H1 (cell line): ENCODE measurements around the gene ZBTB2. TPM values are rescaled to one million over a fixed set of nuclear protein-coding genes. Genes with fewer than 3 reads are reported as not detected.

ENCODE experiments used
- CTCF ChIA-PET: fragments of 300-600 bp; sonication (Branson Sonifier 250); formaldehyde crosslinking; loops from one replicate; lab custom pipeline; 2021; ENCODE audit not compliant: partially characterized antibody; lab: Charles Lee
- POLR2A ChIA-PET: fragments of 300-600 bp; sonication (Branson Sonifier 250); formaldehyde crosslinking; loops from one replicate; lab custom pipeline; 2021; ENCODE audit warnings: inconsistent platforms; ENCODE audit not compliant: partially characterized antibody; lab: Charles Lee
- DNase-seq, 2 experiments: peaks; one replicate each; pipeline versions ENCODE4 v3.0.0 to v3.0.0-alpha.2; 2010 to 2022; ENCODE audit warnings: low spot score in 2 of 2, low read depth in 1 of 2, mixed read lengths in 1 of 2
- FAIRE-seq: peaks from 2 replicates; lab custom pipeline; 2011; peaks lifted over from hg19 to GRCh38; lab: Jason Lieb, UNC
- H2AFZ ChIP-seq: 2 replicates; pipeline ENCODE4 v1.8.1; 2012; ENCODE audit warnings: low read length, inconsistent platforms
- H2AK5ac ChIP-seq: 2 replicates; pipeline ENCODE4 v1.6.1; 2013; ENCODE audit warnings: low read depth, low read length
- H2BK120ac ChIP-seq: replicated peaks from 2 replicates; pipeline ENCODE3; 2013; ENCODE audit warnings: low read depth, low read length, inconsistent platforms
- H2BK12ac ChIP-seq: 2 replicates; pipeline ENCODE4 v1.6.1; 2013; ENCODE audit warnings: low read depth, low read length
- H2BK15ac ChIP-seq: 2 replicates; pipeline ENCODE4 v1.6.1; 2013; ENCODE audit warnings: low read length
- H2BK20ac ChIP-seq: 2 replicates; pipeline ENCODE4 v1.6.1; 2013; ENCODE audit warnings: low read length
- H2BK5ac ChIP-seq: 2 replicates; pipeline ENCODE4 v1.6.1; 2013; ENCODE audit warnings: low read depth, low read length
- H3K14ac ChIP-seq: 2 replicates; pipeline ENCODE4 v1.6.1; 2013; ENCODE audit warnings: inconsistent platforms; ENCODE audit not compliant: insufficient read length
- H3K18ac ChIP-seq: 2 replicates; pipeline ENCODE4 v1.6.1; 2013; ENCODE audit warnings: low read length; ENCODE audit errors: extremely low read depth
- H3K23ac ChIP-seq: 2 replicates; pipeline ENCODE4 v1.6.1; 2013; ENCODE audit warnings: inconsistent platforms; ENCODE audit not compliant: insufficient read length
- H3K23me2 ChIP-seq: 2 replicates; pipeline ENCODE4 v1.6.1; 2013; ENCODE audit warnings: low read depth, low read length
- H3K27ac ChIP-seq: 2 replicates; pipeline ENCODE4 v1.6.1; 2011; ENCODE audit warnings: low read depth, low read length, inconsistent platforms
- H3K27me3 ChIP-seq, 4 experiments: replicated peaks in 1 of 4; 1 replicate in 1 of 4; 2 replicates in 3 of 4; pipeline versions ENCODE4 v1.6.1 to v1.8.1; 2011 to 2013; ENCODE audit warnings: low read length in 3 of 4, mild to moderate bottlenecking in 3 of 4, inconsistent platforms in 2 of 4, mixed read lengths in 2 of 4, moderate library complexity in 1 of 4; ENCODE audit not compliant: control insufficient read depth in 3 of 4, insufficient read depth in 3 of 4; ENCODE audit errors: extremely low read depth in 1 of 4
- H3K36me3 ChIP-seq, 4 experiments: 2 replicates each; pipeline versions ENCODE4 v1.6.1 to v1.8.1; 2011 to 2013; ENCODE audit warnings: mild to moderate bottlenecking in 4 of 4, low read length in 3 of 4, moderate library complexity in 2 of 4, control low read depth in 1 of 4, inconsistent platforms in 1 of 4; ENCODE audit not compliant: insufficient read depth in 4 of 4, control insufficient read depth in 2 of 4
- H3K4ac ChIP-seq: replicated peaks from 2 replicates; pipeline ENCODE3; 2013; ENCODE audit warnings: low read length, low read depth, mixed read lengths, inconsistent platforms; ENCODE audit not compliant: insufficient read length
- H3K4me1 ChIP-seq, 4 experiments: replicated peaks in 1 of 4; 1 replicate in 1 of 4; 2 replicates in 3 of 4; pipeline versions ENCODE4 v1.6.1 to v1.8.1; 2011 to 2013; ENCODE audit warnings: low read length in 3 of 4, inconsistent platforms in 2 of 4, mixed read lengths in 1 of 4; ENCODE audit not compliant: insufficient read depth in 4 of 4, control insufficient read depth in 3 of 4
- H3K4me2 ChIP-seq, 2 experiments: 2 replicates each; pipeline versions ENCODE4 v1.6.1 to v1.8.1; 2011 to 2013; ENCODE audit warnings: low read depth in 2 of 2, low read length in 2 of 2, control low read depth in 1 of 2, inconsistent platforms in 1 of 2, mild to moderate bottlenecking in 1 of 2; ENCODE audit not compliant: insufficient read depth in 1 of 2
- H3K4me3 ChIP-seq, 4 experiments: fragments of 200-600, 300-600 bp in 1 of 4; sonication (generic), shearing (Covaris generic), sonication (Bioruptor Twin) in 1 of 4; 2 replicates each; pipeline versions ENCODE4 v1.5.1 to v1.8.1; 2011 to 2016; ENCODE audit warnings: low read length in 4 of 4, low read depth in 3 of 4, control low read depth in 2 of 4, inconsistent platforms in 2 of 4, mild to moderate bottlenecking in 2 of 4, mixed read lengths in 1 of 4, moderate library complexity in 1 of 4; ENCODE audit not compliant: insufficient read depth in 2 of 4; ENCODE audit errors: extremely low read depth in 1 of 4
- H3K56ac ChIP-seq: replicated peaks from 2 replicates; pipeline ENCODE3; 2013; ENCODE audit warnings: low read depth, mild to moderate bottlenecking, mixed read lengths, low read length, inconsistent platforms; ENCODE audit not compliant: insufficient read length
- H3K79me1 ChIP-seq: 2 replicates; pipeline ENCODE4 v1.6.1; 2013; ENCODE audit warnings: low read depth, low read length, control low read depth
- H3K79me2 ChIP-seq, 2 experiments: 2 replicates each; pipeline versions ENCODE4 v1.6.1 to v1.8.1; 2012 to 2013; ENCODE audit warnings: low read length in 2 of 2, mild to moderate bottlenecking in 2 of 2, inconsistent platforms in 1 of 2; ENCODE audit not compliant: insufficient read depth in 2 of 2, control insufficient read depth in 1 of 2
- H3K9ac ChIP-seq, 4 experiments: replicated peaks in 1 of 4; 1 replicate in 1 of 4; 2 replicates in 3 of 4; pipeline versions ENCODE4 v1.6.1 to v1.8.1; 2011 to 2013; ENCODE audit warnings: low read depth in 3 of 4, low read length in 3 of 4, control low read depth in 2 of 4, mild to moderate bottlenecking in 2 of 4, moderate library complexity in 2 of 4, inconsistent platforms in 1 of 4; ENCODE audit errors: extremely low read depth in 1 of 4
- H3K9me3 ChIP-seq, 2 experiments: 2 replicates each; pipeline versions ENCODE4 v1.6.1 to v1.8.1; 2012 to 2013; ENCODE audit warnings: mild to moderate bottlenecking in 2 of 2, moderate library complexity in 2 of 2, control low read depth in 1 of 2, inconsistent platforms in 1 of 2, low read depth in 1 of 2, low read length in 1 of 2, mixed read lengths in 1 of 2; ENCODE audit not compliant: insufficient read depth in 2 of 2
- H4K20me1 ChIP-seq, 2 experiments: replicated peaks in 1 of 2; 2 replicates each; pipeline versions ENCODE3 to v1.8.1; 2011 to 2013; ENCODE audit warnings: inconsistent platforms in 2 of 2, low read length in 2 of 2, mild to moderate bottlenecking in 1 of 2; ENCODE audit not compliant: insufficient read depth in 2 of 2, control insufficient read depth in 1 of 2
- H4K5ac ChIP-seq: 2 replicates; pipeline ENCODE4 v1.6.1; 2013; ENCODE audit warnings: low read length, low read depth, mixed read lengths, inconsistent platforms; ENCODE audit not compliant: insufficient read length
- H4K8ac ChIP-seq: 2 replicates; pipeline ENCODE4 v1.8.0; 2013; ENCODE audit warnings: mild to moderate bottlenecking, moderate library complexity, low read length, inconsistent platforms; ENCODE audit not compliant: insufficient read depth; ENCODE audit errors: extremely low read depth
- H4K91ac ChIP-seq: replicated peaks from 2 replicates; pipeline ENCODE3; 2013; ENCODE audit warnings: low read length, mixed read lengths, inconsistent platforms; ENCODE audit not compliant: insufficient read length
- ASH2L ChIP-seq: fragments of 200-600, 300-600 bp; sonication (generic); IDR thresholded peaks from one replicate; pipeline ENCODE4 v1.7.1; 2017; ENCODE audit warnings: low read length
- ATF3 ChIP-seq: IDR thresholded peaks from 2 replicates; pipeline ENCODE4 v1.6.1; 2011; ENCODE audit warnings: low read depth, mild to moderate bottlenecking, low read length; ENCODE audit not compliant: insufficient read depth
- CEBPB ChIP-seq: IDR thresholded peaks from 2 replicates; pipeline ENCODE4 v1.6.1; 2012; ENCODE audit warnings: low read depth, low read length
- CHD2 ChIP-seq: IDR thresholded peaks from 2 replicates; pipeline ENCODE4 v1.6.1; 2012; ENCODE audit warnings: low read length, improper control_type of control experiment
- CREB1 ChIP-seq: IDR thresholded peaks from 2 replicates; pipeline ENCODE4 v1.6.1; 2012; ENCODE audit warnings: inconsistent platforms
- HDAC2 ChIP-seq, 2 experiments: fragments of 300-600 bp in 1 of 2; sonication (generic) in 1 of 2; IDR thresholded peaks; 2 replicates each; pipeline ENCODE4 v1.6.1; 2011 to 2012; ENCODE audit warnings: low read depth in 2 of 2, low read length in 2 of 2, mild to moderate bottlenecking in 2 of 2, moderate library complexity in 2 of 2, borderline replicate concordance in 1 of 2, inconsistent platforms in 1 of 2
- HDAC6 ChIP-seq: IDR thresholded peaks from one replicate; pipeline ENCODE4 v1.7.1; 2012; ENCODE audit warnings: low read depth, mild to moderate bottlenecking, inconsistent platforms, low read length, moderate library complexity
- JUN ChIP-seq: IDR thresholded peaks from 2 replicates; pipeline ENCODE4 v1.6.1; 2011; ENCODE audit warnings: low read depth, mild to moderate bottlenecking, improper control_type of control experiment, low read length
- POLR2A ChIP-seq, 2 experiments: IDR thresholded peaks; 1 replicate in 1 of 2; 2 replicates in 1 of 2; pipeline ENCODE4 v1.6.1; 2011; ENCODE audit warnings: low read depth in 2 of 2, low read length in 2 of 2, mild to moderate bottlenecking in 2 of 2; ENCODE audit errors: control extremely low read depth in 1 of 2
- SP4 ChIP-seq: IDR thresholded peaks from 2 replicates; pipeline ENCODE4 v1.6.1; 2012; ENCODE audit warnings: low read length, inconsistent platforms
- TEAD4 ChIP-seq: IDR thresholded peaks from 2 replicates; pipeline ENCODE4 v1.6.1; 2012; ENCODE audit warnings: low read depth, low read length, inconsistent platforms, mixed read lengths
- YY1 ChIP-seq: IDR thresholded peaks from 2 replicates; pipeline ENCODE4 v1.6.1; 2011; ENCODE audit warnings: low read depth, mild to moderate bottlenecking, low read length
- ZNF274 ChIP-seq: IDR thresholded peaks from 2 replicates; pipeline ENCODE4 v1.7.0; 2012; ENCODE audit warnings: low read length, borderline replicate concordance; ENCODE audit errors: extremely low read depth
- WGBS, 2 experiments: shearing (Covaris generic) in 1 of 2; methylation state at CpG; one replicate each; pipeline versions ENCODE4 v1.1.6 to v1.1.7; 2013 to 2015; ENCODE audit warnings: low lambda C conversion rate in 2 of 2, mixed read lengths in 2 of 2, inconsistent platforms in 1 of 2, low coverage in 1 of 2, missing lambda C conversion rate in 1 of 2; ENCODE audit not compliant: insufficient replicate concordance in 2 of 2, insufficient coverage in 1 of 2, insufficient read length in 1 of 2; ENCODE audit errors: extremely low coverage in 1 of 2, missing lambda C conversion rate in 1 of 2; 5-methylcytosine and 5-hydroxymethylcytosine counted together
- polyA plus RNA-seq, 7 experiments: library from polyadenylated mRNA; depleted of rRNA in 3 of 7; stranded (reverse) in 5 of 7; unstranded in 2 of 7; fragments of >200 nt in 5 of 7; fragments of 200-250 nt in 2 of 7; gene quantifications; 1 replicate in 5 of 7; 2 replicates in 1 of 7; 4 replicates in 1 of 7; pipeline versions ENCODE4 v1.2.1 to v1.2.3, GENCODE V29; 2011 to 2013; ENCODE audit warnings: missing spikeins in 2 of 7, mixed read lengths in 2 of 7
- total RNA-seq: library from RNA; stranded (reverse); fragmentation: NEBNext Ultra II Directional; extraction: Animal tissue kit (Norgen Biotek cat#: 25700); gene quantifications from 2 replicates; pipeline ENCODE4 v1.2.1, GENCODE V29; 2021

The ZBTB2 gene
- total and polyA plus RNA-seq, 2 of the 8 experiments (the other 6 are each of a cell fraction or from before 2014, with no cell fraction given): 16.1 to 23.7 TPM

DNA sequence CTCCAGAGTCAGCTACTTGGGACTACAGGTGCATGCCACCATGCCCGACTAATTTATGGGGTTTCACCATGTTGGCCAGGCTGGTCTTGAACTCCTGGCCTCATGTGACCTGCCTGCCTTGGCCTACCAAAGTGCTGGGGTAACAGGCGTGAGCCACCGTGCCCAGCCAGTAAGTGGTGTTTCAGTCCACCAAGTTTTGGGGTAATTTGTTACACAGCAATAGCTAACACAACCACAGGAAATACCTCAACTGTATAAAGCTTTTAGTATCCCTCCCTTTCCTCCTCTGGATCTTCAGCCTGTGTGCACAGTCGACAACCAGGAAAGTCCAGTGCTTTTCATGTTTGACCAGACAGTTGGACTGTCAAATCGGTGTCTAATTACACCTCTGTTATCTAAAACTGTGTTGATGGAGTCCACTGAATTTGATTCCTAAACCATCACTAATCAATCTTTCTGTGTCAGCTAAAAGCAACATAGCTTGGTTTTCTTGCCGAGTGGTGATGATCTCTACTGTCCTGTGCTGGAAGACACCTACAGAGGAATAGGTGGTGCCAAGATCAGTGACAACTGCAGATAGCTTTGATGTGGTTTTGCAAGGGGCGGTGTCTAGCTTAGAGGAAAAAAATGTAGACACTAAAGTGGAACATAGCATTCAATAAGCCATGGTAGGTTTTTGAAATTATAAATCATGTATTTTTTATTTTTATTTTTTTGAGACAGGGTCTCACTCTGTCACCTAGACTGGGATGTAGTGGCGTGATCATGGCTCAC, 22.2 kb upstream of the ZBTB2 start:
- Histone ChIP-seq H3K23me2 (no peaks in the 10 kb centered on the region), H3K4ac (no peak overlapping the region), H3K56ac (no peak overlapping the region), H2AFZ (no peak overlapping the region), H4K5ac (no peak overlapping the region), H3K27me3 (no peaks in the 10 kb centered on the region), H3K4me1 (no peaks in the 10 kb centered on the region), H3K18ac (no peak overlapping the region), H3K27ac (no peak overlapping the region), H3K79me1 (no peaks in the 10 kb centered on the region), H3K4me2 (no peak overlapping the region), H2AK5ac (no peak overlapping the region), H2BK12ac (no peak overlapping the region), H3K79me2 (no peaks in the 10 kb centered on the region), H3K9ac (no peak overlapping the region), H3K4me3 (no peak overlapping the region), H3K9me3 (no peaks in the 10 kb centered on the region), H4K91ac (no peak overlapping the region), H2BK15ac (no peak overlapping the region), H2BK5ac (no peak overlapping the region), H3K23ac (no peak overlapping the region), H4K8ac (no peak overlapping the region), H2BK120ac (no peak overlapping the region), H4K20me1 (no peaks in the 10 kb centered on the region), H2BK20ac (no peak overlapping the region), H3K36me3 (peaks cover 7 to 72% (median 37%) of the 10 kb centered on the region in 4 experiments; a peak in 7 of 8 replicates), H3K14ac (no peak overlapping the region)
- CTCF ChIA-PET: interaction anchor here (1.4 kb wide), 1 partner anchor 24 kb away, joined by 3 read pairs; no protein-coding TSS in a partner anchor
- DNase-seq (no peak), FAIRE-seq (no peak)
- 93% methylated on average over 8 of the region's 8 CpGs; no CpG with 5 or more reads in 1 of the 2 experiments for WGBS, 2 experiments
- POLR2A ChIA-PET: interaction anchor here (0.8 to 2.9 kb wide), 5 partner anchors 8 to 28 kb away, joined by 3 to 13 read pairs (median 3); partner anchors contain the start of gene ZBTB2
- TF ChIP-seq POLR2A (IDR thresholded peaks at IDR 0.05; ENCODE audit: control extremely low read depth in 1 of 2, low read depth in 2 of 2, low read length in 2 of 2): no peak
- no peak for TF ChIP-seq CREB1
- no peak for TF ChIP-seq HDAC2 (IDR thresholded peaks at IDR 0.05; ENCODE audit: borderline replicate concordance in 1 of 2, low read depth in 2 of 2, low read length in 2 of 2)
- TF ChIP-seq ATF3: no peak
- no peak for TF ChIP-seq ZNF274
- no peak for TF ChIP-seq ASH2L
- TF ChIP-seq TEAD4: no peak
- TF ChIP-seq CEBPB: no peak
- no peak for TF ChIP-seq YY1
- no peak for TF ChIP-seq SP4
- no peak for TF ChIP-seq JUN
- TF ChIP-seq HDAC6: no peak
- no peak for TF ChIP-seq CHD2
